HS-27A (cell line): Measurements from ENCODE around the gene MEX3A.
"Not testable (repeated sequence)": the region's sequence is repeated elsewhere in the genome, so short reads cannot be mapped to it uniquely, and the experiment has no call there.

ENCODE experiments used
- DNase-seq: peaks from one replicate; pipeline ENCODE4 v3.0.0-alpha.2; 2012; ENCODE audit warnings: low read depth, missing footprints

MEX3A gene

GRCh38 chr1:156118177-156118868 lies 36.1 kb upstream of the MEX3A start:
- DNase-seq, result no peak

GRCh38 chr1:156117414-156118176 lies 35.3 kb upstream of the MEX3A start:
- no peak for DNase-seq

- not testable (repeated sequence) for DNase-seq
Measured at GRCh38 chr1:156116731-156117130, 34.5 kb upstream of the MEX3A start.

- DNase-seq, result peak; percentile 67
Measured at GRCh38 chr1:156115514-156116374, 33.5 kb upstream of the MEX3A start.

- DNase-seq, result no peak
Measured at GRCh38 chr1:156114919-156115513, 32.8 kb upstream of the MEX3A start.

GRCh38 chr1:156114101-156114918 lies 32.0 kb upstream of the MEX3A start, which contains the start of gene LMNA:
LMNA (plus strand) TSS chr1:156114711; CDS start chr1:156114919, 208 bp downstream.
- peak; percentile 88 for DNase-seq

GRCh38 chr1:156113282-156113950 lies 31.2 kb upstream of the MEX3A start:
- DNase-seq, result no peak

- DNase-seq, result no peak
Measured at GRCh38 chr1:156112276-156113137, 30.2 kb upstream of the MEX3A start.

GRCh38 chr1:156111355-156111962 lies 29.2 kb upstream of the MEX3A start:
- DNase-seq, result no peak

GRCh38 chr1:156110252-156110651 lies 28.0 kb upstream of the MEX3A start:
- DNase-seq, result no peak

GRCh38 chr1:156108664-156109241 lies 26.5 kb upstream of the MEX3A start:
- DNase-seq, result no peak

GRCh38 chr1:156108057-156108456 lies 25.8 kb upstream of the MEX3A start:
- no peak for DNase-seq

- DNase-seq, result no peak
Measured at GRCh38 chr1:156106624-156107488, 24.6 kb upstream of the MEX3A start.

GRCh38 chr1:156104861-156105832 lies 22.9 kb upstream of the MEX3A start:
- DNase-seq, result no peak

- no peak for DNase-seq
Measured at GRCh38 chr1:156104065-156104810, 22.0 kb upstream of the MEX3A start.

- DNase-seq, result no peak
Measured at GRCh38 chr1:156103521-156103947, 21.3 kb upstream of the MEX3A start.
